Kasumi-1 (cell line): ENCODE results near the gene CMA1.

Experiments
- DNase-seq, 2 experiments: peaks; one replicate each; lab custom pipeline; 2025; lab: John Stamatoyannopoulos, UW

CMA1 gene

GRCh38 chr14:24465805-24466204 lies 42.3 kb downstream of the CMA1 start:
- no peak for DNase-seq

- DNase-seq, result no peak
Observed at GRCh38 chr14:24465368-24465767, 42.7 kb downstream of the CMA1 start.

- DNase-seq, result no peak
Observed at GRCh38 chr14:24463884-24464785, 43.9 kb downstream of the CMA1 start.

- DNase-seq, result no peak
Observed at GRCh38 chr14:24463017-24463883, 44.8 kb downstream of the CMA1 start.

- DNase-seq, result no peak
Observed at GRCh38 chr14:24461336-24461735, 46.7 kb downstream of the CMA1 start.

GRCh38 chr14:24459331-24459730 lies 48.7 kb downstream of the CMA1 start:
- DNase-seq, result no peak

- DNase-seq, result no peak
Observed at GRCh38 chr14:24458736-24459135, 49.3 kb downstream of the CMA1 start.

GRCh38 chr14:24456980-24457379 lies 51.1 kb downstream of the CMA1 start:
- no peak for DNase-seq
